ENCODE data around the gene MAGI2.

- TF ChIP-seq CTCF (IDR thresholded peaks at IDR 0.05 in 2 of 3, conservative IDR thresholded peaks at IDR 0.05 in 1 of 3; ENCODE audit: borderline replicate concordance in 1 of 3, insufficient read depth in 1 of 3, low read depth in 2 of 3, low read length in 2 of 3), result no peak
- TF ChIP-seq, protein P1, sequence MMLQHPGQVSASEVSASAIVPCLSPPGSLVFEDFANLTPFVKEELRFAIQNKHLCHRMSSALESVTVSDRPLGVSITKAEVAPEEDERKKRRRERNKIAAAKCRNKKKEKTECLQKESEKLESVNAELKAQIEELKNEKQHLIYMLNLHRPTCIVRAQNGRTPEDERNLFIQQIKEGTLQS (IDR thresholded peaks at IDR 0.05), result no peak
These were observed 1398.4 kb downstream of the MAGI2 start for GRCh38 chr7:78055001-78055573.
